GM21737 (cell line): ENCODE results near the gene MYBPC1.

Source experiments
- ATAC-seq: cut with Tn5 transposase; IDR thresholded peaks from one replicate; pipeline ENCODE4 v1.9.1; 2021; ENCODE audit warnings: mild to moderate bottlenecking, moderate library complexity; ENCODE audit not compliant: unreplicated experiment

MYBPC1 gene

GRCh38 chr12:101598483-101598882, 3.7 kb downstream of the MYBPC1 start:
- ATAC-seq, result no peak

- ATAC-seq, result no peak
These were observed 4.5 kb downstream of the MYBPC1 start for GRCh38 chr12:101599311-101599710.

DNA sequence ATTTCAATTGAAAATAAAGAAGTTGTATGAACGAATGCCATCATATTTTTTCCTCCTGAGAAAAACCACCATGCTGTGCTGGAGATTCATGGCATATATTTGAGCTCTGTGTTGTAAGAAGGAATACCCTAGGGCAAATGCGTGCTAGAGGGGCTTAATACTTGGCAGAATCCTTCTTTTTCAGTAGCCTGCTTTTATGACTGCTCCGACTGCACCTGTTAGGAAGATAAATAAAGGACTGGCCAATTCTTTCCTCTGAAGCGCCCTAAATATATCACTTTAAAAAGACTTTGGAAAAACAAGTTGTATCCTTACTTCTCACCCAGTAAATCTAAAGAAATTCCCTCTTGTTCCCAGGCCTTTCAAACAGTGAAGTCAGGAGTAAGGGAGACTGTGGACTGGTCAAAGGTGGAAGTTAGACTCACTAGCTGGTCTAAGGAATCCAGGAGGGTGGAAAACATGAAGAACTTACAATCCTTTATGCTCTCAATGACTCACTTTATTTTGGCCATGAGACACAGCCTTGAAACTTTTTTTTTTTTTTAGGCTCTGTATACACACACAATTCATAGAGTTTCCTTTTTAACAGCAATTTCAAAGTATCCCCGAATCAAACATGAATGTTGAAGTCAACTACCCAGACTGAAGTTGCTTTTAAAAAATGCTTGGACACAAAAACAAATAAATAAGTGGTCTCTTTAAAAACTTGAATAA, 5.2 kb downstream of the MYBPC1 start:
- no peak for ATAC-seq

DNA sequence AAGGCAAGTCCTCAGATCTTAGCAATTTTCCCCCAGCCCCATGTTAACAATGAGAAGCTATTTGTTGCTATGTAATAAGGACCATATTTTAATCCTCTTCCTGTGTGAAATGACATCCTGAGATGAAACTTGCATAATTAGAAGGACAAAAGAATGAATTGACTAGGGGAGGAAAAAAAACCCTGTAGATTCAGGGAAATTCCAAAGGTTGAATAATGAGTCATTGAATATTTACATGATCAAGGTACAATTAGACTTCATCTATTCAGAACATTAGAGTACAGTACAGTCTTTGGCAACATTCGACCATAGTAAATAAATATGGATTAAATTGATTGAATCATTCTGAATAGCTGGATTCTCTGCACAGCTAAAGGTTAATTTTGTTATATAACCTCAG, 9.4 kb downstream of the MYBPC1 start:
- no peak for ATAC-seq

GRCh38 chr12:101607894-101608293, 13.1 kb downstream of the MYBPC1 start:
- no peak for ATAC-seq

DNA sequence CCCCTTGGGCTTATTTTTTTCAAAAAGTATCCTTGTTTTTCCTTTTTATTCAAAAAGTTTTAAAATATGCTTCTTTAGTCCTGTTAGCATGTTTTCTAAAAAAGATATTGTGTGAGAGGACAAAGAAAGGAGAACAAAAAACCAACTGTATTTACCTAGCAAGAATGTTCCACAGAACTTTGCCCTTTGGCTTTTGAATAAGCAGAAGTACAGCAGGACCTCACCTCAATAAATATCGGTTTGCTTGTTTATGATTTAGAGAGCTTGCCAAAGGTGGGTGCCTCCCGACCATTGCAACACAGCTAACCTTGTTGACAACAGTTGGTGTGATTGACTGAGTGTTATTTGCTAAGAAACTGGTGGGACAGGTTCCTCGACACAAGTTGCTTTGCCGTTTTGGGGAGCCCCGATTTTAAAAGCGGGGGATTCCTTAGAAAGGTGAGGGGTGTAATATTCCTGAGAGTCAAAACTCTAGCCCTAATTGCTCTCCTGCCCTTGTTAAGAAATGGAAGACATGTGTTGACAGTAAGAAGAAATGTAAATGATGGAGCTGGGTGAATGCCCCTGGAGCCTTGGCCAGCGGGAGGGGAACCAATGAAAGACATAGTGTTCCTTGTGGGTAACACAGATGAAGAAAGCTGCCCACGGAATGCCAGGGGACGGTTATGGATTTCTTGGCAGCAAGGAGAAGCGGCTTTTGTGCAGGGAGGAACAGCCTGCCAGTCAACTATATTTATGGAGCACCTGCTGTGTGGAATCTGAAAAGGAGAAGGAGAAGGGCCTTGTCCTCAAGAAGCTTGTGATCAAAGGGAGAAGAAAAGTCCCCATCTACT, 13.7 kb downstream of the MYBPC1 start:
- ATAC-seq, result no peak

- ATAC-seq, result no peak
These were observed 14.4 kb downstream of the MYBPC1 start for GRCh38 chr12:101609198-101609597.

DNA sequence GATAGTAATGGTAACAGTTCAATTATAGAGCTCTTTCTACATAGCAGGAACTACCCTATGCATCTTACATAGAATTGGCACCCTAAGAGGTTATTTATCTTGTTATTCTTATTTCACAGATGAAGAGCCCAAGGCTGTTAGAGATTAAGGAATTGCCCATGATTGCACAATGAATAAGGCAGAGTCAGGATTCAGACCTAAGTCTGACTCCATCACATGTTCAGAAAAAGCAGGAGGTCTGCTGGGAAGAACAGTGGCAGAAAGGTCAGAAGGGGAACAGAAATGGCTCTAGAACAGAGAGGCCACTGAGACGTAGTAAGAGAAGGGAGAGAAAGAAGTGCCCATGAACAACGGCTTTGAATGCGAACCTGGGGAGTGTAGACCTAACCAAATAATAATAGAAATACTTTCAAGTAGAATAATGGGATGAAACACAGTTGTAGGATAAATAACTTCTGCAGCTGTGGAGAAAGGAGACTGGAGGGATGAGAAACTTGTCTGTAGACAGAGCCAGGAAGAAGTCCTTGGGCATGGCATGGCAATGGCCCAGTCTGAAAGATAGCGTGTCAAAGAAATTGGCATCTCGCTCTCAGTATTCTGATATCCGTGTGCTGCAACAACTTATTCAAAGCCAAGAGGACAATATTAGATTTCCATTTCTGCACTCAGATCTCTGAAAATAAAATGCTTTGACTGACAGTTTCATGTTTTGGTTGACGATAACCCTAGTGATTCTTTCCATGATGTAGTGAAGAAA, 17.6 kb downstream of the MYBPC1 start:
- ATAC-seq, result no peak

DNA sequence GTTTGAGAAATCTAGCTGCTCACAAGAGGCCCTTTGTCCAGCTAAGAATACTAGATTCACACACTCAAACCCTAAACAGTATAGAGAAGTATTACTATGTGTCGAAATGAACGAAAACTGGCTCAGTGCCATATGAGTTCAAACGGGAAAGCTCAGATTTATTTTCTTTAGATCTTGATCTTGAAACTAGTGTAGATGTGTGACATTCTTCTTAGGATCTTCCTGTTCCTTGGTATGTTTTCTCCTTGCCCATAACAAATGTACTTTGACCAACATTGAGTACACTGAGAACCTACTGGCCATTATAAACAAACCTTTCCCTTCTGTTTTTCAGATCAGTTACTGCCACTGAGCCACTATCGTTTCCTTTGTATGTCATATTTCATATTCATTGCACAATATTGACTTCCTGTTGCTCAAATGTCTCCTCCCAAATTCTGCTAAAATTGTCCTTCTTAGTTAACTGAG, 21.3 kb downstream of the MYBPC1 start:
- ATAC-seq, result no peak

- ATAC-seq, result no peak
These were observed 24.4 kb downstream of the MYBPC1 start for GRCh38 chr12:101619026-101619786.

DNA sequence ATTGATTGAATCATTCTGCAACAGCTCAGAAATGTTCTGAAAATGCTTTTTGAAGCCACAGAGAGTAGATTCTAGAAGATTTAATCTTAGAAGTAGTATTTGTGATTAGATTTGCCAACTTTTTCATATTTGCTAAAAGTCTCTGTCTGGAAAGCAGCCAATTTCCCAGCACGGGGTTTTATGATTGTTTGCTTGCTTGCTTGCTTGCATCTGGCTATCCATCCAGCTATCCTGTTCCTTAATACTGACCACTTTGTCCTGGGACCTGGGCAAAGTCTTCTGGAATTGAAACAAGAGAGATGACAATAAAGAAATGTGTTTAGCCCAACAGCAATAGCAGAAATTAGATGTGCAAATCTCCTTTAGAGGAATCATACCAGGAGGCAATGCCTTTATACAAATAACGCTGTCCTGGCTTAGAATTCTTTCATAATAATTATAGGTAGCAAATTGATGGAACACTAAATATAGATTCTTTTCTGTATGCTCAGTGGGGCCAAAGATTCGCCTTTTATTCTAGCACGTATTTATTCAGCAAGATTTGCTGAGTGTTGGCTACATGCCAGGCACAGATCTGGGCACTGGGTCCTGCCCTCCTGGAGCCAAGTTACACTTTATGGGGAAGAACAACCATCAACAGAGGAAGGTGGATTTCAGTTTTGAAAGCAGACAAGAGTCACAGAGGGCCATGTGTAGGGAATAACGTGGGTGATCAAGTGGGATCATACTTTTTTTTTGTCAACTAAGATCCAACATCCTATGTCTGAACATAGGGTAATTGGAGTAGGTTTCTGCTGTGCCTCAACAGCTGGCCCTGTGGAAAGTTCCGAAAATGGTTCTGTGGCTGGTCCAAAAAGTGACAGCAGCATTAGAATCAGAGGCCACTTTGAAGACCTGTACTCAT, 25.3 kb downstream of the MYBPC1 start:
- ATAC-seq, result no peak

- ATAC-seq, result no peak
These were observed 26.0 kb downstream of the MYBPC1 start for GRCh38 chr12:101620762-101621133.

- ATAC-seq, result no peak
These were observed 33.9 kb downstream of the MYBPC1 start for GRCh38 chr12:101628676-101629075.

GRCh38 chr12:101634724-101635123, 40.0 kb downstream of the MYBPC1 start:
- ATAC-seq, result peak; percentile 90

DNA sequence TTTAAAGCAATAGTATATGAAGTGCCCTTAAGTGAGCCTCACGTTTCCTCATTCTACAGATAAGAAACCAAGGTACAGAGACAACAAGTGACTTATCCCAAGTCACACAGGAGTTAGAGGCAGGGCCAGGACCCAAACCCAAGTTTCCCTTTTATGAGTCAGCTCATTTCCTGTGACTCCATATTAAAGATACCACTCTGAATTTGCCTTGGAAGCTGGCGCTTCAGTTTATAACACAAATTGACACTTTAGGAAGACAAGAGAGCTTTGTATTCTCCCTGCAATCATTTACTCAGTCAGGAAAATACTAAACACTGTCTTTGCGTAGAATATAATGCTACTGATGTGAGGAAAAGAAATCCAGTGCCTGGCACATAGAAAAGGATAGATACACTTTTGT, 43.2 kb downstream of the MYBPC1 start:
- no peak for ATAC-seq

- no peak for ATAC-seq
These were observed 47.6 kb downstream of the MYBPC1 start for GRCh38 chr12:101642115-101643067.

DNA sequence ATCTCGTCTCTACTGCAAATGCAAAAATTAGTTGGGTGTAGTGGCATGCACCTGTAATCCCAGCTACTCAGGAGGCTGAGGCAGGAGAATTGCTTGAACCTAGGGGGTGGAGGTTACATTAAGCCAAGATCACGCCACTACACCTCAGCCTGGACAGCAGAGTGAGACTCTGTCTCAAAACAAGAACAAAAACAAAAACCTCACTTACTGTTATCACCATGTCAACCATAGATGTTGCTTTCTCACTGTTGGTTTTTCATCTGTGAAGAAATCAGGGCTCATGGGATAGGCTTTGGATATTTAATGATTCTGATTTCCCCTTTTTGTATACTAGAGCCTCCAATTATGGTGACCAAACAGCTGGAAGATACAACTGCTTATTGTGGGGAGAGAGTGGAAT, 52.9 kb downstream of the MYBPC1 start:
- ATAC-seq, result no peak

GRCh38 chr12:101648195-101648594, 53.4 kb downstream of the MYBPC1 start:
- no peak for ATAC-seq
